ENCODE data around the gene NRP2.

NRP2 gene

DNA sequence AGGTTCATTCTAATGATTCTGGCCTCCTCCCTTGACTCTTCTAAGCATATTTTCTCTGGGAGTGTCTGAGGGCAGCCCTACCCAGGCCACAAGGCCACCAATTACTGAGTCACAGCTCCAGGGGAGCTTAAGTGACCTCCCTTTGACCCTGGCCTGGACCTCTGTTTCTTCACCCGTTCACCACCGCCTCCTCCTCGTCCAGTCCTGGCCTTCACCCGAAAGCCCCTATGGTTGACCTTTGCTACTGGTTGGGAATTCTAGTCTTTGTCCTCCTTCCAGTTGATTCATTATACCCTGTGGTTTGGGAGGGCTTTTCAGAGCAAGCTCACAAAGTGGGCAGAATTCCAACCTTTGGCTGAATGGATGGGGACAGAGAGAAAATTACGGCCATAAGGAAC lies 72.6 kb downstream of the NRP2 start:
- H3K4me3 ChIP-seq: no peak overlapping the region
- no peak for DNase-seq (ENCODE audit: low spot score)
- peak overlapping the region; percentile 91 to 92 for H3K27ac ChIP-seq
- TF ChIP-seq, protein P1, sequence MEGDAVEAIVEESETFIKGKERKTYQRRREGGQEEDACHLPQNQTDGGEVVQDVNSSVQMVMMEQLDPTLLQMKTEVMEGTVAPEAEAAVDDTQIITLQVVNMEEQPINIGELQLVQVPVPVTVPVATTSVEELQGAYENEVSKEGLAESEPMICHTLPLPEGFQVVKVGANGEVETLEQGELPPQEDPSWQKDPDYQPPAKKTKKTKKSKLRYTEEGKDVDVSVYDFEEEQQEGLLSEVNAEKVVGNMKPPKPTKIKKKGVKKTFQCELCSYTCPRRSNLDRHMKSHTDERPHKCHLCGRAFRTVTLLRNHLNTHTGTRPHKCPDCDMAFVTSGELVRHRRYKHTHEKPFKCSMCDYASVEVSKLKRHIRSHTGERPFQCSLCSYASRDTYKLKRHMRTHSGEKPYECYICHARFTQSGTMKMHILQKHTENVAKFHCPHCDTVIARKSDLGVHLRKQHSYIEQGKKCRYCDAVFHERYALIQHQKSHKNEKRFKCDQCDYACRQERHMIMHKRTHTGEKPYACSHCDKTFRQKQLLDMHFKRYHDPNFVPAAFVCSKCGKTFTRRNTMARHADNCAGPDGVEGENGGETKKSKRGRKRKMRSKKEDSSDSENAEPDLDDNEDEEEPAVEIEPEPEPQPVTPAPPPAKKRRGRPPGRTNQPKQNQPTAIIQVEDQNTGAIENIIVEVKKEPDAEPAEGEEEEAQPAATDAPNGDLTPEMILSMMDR (IDR thresholded peaks at IDR 0.05): no peak

GRCh38 chr2:205755923-205756322 lies 73.6 kb downstream of the NRP2 start:
- peak; percentile 86 for DNase-seq (ENCODE audit: low spot score)
- peak overlapping the region; percentile 10 for H3K4me3 ChIP-seq
- TF ChIP-seq, protein P1 (IDR thresholded peaks at IDR 0.05): no peak
- H3K27ac ChIP-seq: peak overlapping the region; percentile 91 to 92

DNA sequence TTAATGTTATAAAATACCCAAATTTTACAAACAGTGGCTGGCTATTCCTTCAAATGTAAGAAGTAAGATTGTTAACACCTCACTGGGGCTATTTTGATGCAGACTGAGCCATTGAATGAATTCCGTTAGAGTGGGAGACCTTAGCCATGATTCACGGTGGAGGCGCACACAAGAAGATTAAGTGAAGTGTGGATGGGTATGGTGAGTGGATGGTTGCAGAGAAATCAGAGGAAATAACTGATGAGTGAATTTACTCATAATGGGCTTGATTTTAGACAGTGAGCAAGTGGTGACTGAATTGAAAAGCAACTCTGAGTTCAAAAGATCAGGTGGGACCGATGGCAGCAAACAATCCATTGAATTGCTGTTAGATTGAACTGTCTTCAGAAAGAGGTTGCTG lies 75.0 kb downstream of the NRP2 start:
- TF ChIP-seq, protein P1 (IDR thresholded peaks at IDR 0.05): no peak
- Histone ChIP-seq H3K4me3 (no peak overlapping the region), H3K27ac (peak overlapping the region; percentile 87 to 91)
- no peak for DNase-seq (ENCODE audit: low spot score)

DNA sequence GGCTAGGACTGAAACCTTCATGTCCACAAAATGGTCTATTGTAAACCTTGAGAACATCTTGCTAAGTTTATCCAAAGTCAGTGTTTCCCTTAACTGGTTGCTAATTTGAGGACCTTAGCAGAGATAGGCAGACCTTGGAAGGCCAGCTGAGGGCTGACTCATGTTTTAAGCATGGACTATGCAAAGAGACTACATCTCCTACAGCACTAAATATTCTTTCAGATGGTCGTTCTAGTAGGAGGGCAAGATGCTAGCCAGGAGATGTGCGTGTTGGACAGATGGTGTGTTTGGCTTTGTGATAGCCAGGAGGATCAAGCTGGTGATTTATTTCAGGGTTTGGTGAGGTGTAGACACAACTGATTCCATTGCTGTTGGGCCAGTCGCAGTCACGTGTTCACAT lies 75.8 kb downstream of the NRP2 start:
- TF ChIP-seq, protein P1 (IDR thresholded peaks at IDR 0.05): no peak
- Histone ChIP-seq H3K4me3 (no peak overlapping the region), H3K27ac (peak overlapping the region; percentile 87 to 91)
- DNase-seq (ENCODE audit: low spot score): no peak

GRCh38 chr2:205758500-205758899 lies 76.2 kb downstream of the NRP2 start:
- Histone ChIP-seq H3K4me3 (no peak overlapping the region), H3K27ac (peak overlapping the region; percentile 87 to 91)
- DNase-seq (ENCODE audit: low spot score): no peak
- TF ChIP-seq, protein P1 (IDR thresholded peaks at IDR 0.05): no peak

DNA sequence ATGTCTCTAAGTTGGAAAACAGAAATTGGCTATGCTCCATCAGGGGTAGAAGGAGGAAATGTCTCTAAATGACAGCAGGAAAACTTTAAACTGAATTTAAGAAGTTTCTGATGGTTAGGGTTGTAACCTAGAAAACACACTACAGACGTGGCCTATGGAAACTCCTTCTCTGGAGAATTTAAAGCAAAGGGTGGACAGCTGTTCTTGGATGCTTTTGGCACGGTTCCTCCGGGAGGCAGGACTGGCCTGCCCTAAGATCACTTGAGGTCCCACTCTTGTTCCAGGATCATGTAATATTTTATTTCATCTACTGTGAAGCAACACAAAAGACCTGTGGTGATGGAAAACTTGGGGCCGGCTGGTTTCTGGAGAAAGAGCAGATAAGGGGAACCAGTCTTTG lies 77.0 kb downstream of the NRP2 start:
- TF ChIP-seq, protein P1 (IDR thresholded peaks at IDR 0.05): no peak
- DNase-seq (ENCODE audit: low spot score): no peak
- Histone ChIP-seq H3K4me3 (no peak overlapping the region), H3K27ac (peak overlapping the region; percentile 87 to 91)

- TF ChIP-seq, protein P1 (IDR thresholded peaks at IDR 0.05): no peak
- peak overlapping the region; percentile 87 to 91 for H3K27ac ChIP-seq
Measured at GRCh38 chr2:205759732-205760131, 77.4 kb downstream of the NRP2 start.

More at GRCh38 chr2:205759732-205760131, 77.4 kb downstream of the NRP2 start:
- H3K4me3 ChIP-seq: no peak overlapping the region
- DNase-seq (ENCODE audit: low spot score): no peak
